Measurements from ENCODE around the gene OR52N2. TPM values are rescaled to one million over a fixed set of nuclear protein-coding genes. Genes with fewer than 3 reads are reported as not detected.

OR52N2 gene
- total RNA-seq, 1 experiment from 2014 or later: not detected

- Histone ChIP-seq H3K4me1 (ENCODE audit: control insufficient read depth in 1 of 2, insufficient read depth in 2 of 2, low read length in 2 of 2) (no peaks in the 10 kb centered on the region), H3K27me3 (ENCODE audit: insufficient read depth, low read length) (peaks cover 73% of the 10 kb centered on the region), H3K4me3 (replicated peaks in 1 of 2; ENCODE audit: low read depth in 1 of 2, low read length in 2 of 2) (no peak overlapping the region), H3K9me3 (ENCODE audit: control insufficient read depth in 1 of 2, insufficient read depth in 1 of 2, low read depth in 1 of 2, low read length in 2 of 2) (no peaks in the 10 kb centered on the region), H2AFZ (ENCODE audit: low read depth, low read length, poor library complexity, severe bottlenecking) (no peak overlapping the region), H3K27ac (ENCODE audit: low read depth, low read length) (no peak overlapping the region), H3K36me3 (ENCODE audit: control insufficient read depth in 1 of 2, insufficient read depth in 2 of 2, low read length in 2 of 2) (no peaks in the 10 kb centered on the region), H3K79me2 (ENCODE audit: insufficient read depth, low read length) (no peaks in the 10 kb centered on the region), H3K4me2 (ENCODE audit: low read length) (no peak overlapping the region), H3K9me2 (ENCODE audit: insufficient read depth) (no peaks in the 10 kb centered on the region), H3K9ac (ENCODE audit: low read length) (no peak overlapping the region), H4K20me1 (ENCODE audit: insufficient read depth) (no peaks in the 10 kb centered on the region)
- DNase-seq (ENCODE audit: low read depth, low spot score): no peak
- no TSS peak for BruUV-seq (replicated peaks)
- TF ChIP-seq FOSL1 (IDR thresholded peaks at IDR 0.05; ENCODE audit: low read depth) (no peak), EZH2 (IDR thresholded peaks at IDR 0.05) (no peak), EZH2phosphoT487 (IDR thresholded peaks at IDR 0.05; ENCODE audit: borderline replicate concordance) (no peak), MAX (IDR thresholded peaks at IDR 0.05) (no peak), SRF (IDR thresholded peaks at IDR 0.05; ENCODE audit: low read depth) (no peak), SP1 (IDR thresholded peaks at IDR 0.05; ENCODE audit: low read depth) (no peak), ZFX (IDR thresholded peaks at IDR 0.05) (no peak), POLR2A (IDR thresholded peaks at IDR 0.05; ENCODE audit: borderline replicate concordance, extremely low read depth, insufficient read depth, insufficient read length) (no peak), REST (IDR thresholded peaks at IDR 0.05; ENCODE audit: low read depth) (no peak), TCF7L2 (IDR thresholded peaks at IDR 0.05; ENCODE audit: borderline replicate concordance, extremely low read depth, insufficient read depth, insufficient read length) (no peak), JUND (IDR thresholded peaks at IDR 0.05) (no peak), CEBPB (IDR thresholded peaks at IDR 0.05; ENCODE audit: low read depth) (no peak), YY1 (IDR thresholded peaks at IDR 0.05; ENCODE audit: extremely low read depth, insufficient replicate concordance, low read depth, low read length) (no peak), SIN3A (IDR thresholded peaks at IDR 0.05; ENCODE audit: low read depth) (no peak)
- TF ChIP-seq, protein P1, sequence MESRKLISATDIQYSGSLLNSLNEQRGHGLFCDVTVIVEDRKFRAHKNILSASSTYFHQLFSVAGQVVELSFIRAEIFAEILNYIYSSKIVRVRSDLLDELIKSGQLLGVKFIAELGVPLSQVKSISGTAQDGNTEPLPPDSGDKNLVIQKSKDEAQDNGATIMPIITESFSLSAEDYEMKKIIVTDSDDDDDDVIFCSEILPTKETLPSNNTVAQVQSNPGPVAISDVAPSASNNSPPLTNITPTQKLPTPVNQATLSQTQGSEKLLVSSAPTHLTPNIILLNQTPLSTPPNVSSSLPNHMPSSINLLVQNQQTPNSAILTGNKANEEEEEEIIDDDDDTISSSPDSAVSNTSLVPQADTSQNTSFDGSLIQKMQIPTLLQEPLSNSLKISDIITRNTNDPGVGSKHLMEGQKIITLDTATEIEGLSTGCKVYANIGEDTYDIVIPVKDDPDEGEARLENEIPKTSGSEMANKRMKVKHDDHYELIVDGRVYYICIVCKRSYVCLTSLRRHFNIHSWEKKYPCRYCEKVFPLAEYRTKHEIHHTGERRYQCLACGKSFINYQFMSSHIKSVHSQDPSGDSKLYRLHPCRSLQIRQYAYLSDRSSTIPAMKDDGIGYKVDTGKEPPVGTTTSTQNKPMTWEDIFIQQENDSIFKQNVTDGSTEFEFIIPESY (IDR thresholded peaks at IDR 0.05; ENCODE audit: extremely low read depth, insufficient replicate concordance, low read length): no peak
- TF ChIP-seq, protein P2, sequence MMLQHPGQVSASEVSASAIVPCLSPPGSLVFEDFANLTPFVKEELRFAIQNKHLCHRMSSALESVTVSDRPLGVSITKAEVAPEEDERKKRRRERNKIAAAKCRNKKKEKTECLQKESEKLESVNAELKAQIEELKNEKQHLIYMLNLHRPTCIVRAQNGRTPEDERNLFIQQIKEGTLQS (IDR thresholded peaks at IDR 0.05): no peak
- POLR2A ChIA-PET: no interaction called here
- RAD21 ChIA-PET (ENCODE audit: low non-redundant PET in 1 of 2, low total read pairs in 2 of 2, uncharacterized antibody in 2 of 2, unreplicated experiment in 2 of 2): no interaction called here
- CTCF ChIA-PET: no interaction called here
- intact Hi-C loops (cut with micrococcal nuclease): loop anchor here (10.0 kb wide), 1 partner anchor 536 kb away; no protein-coding TSS in a partner anchor
- ATAC-seq: no peak
These were observed 9.6 kb downstream of the OR52N2 start for GRCh38 chr11:5818245-5818886.
